Measurements from ENCODE around the gene LRRC26. TPM values are rescaled to one million over a fixed set of nuclear protein-coding genes. Genes with fewer than 3 reads are reported as not detected.

The LRRC26 gene
- total and polyA plus RNA-seq, 4 donors: 0.12 to 5.2 (median 0.57) TPM

DNA sequence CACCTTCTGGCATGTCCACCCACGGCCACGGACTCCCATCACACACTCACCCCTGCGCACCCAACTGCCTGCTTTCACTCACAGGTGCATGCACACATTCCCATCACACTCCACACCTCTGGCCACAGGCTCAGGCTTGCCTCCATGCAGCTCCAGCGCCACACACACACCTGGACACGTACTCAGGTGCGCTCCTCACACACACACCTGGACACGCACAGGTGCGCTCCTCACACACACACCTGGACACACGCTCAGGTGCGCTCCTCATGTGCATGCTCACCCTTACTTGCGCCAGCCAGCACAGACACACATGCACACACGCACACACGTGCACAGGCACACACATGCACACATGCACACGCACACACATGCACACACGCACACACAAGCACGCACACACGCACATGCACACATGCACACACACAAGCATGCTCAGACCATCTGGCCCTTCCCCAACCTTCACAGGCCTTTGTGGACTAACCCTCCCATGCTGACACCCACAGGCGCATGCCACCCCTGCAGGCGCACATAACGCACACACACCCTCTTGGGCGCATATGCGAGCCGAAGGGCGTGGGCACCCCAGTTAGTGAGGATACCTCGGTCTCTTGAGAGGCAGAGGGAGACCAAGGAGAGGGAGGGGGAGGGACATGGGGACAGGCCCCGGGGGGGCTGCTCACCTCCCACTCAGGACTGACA lies 22.6 kb downstream of the LRRC26 start:
- H3K4me3 ChIP-seq: no peak overlapping the region
- no peak for DNase-seq
- H3K27me3 ChIP-seq (ENCODE audit: control insufficient read depth in 3 of 3, insufficient read depth in 3 of 3, low read length in 2 of 3): peaks cover 0 to 16% (median 7%) of the 10 kb centered on the region in 3 donors

DNA sequence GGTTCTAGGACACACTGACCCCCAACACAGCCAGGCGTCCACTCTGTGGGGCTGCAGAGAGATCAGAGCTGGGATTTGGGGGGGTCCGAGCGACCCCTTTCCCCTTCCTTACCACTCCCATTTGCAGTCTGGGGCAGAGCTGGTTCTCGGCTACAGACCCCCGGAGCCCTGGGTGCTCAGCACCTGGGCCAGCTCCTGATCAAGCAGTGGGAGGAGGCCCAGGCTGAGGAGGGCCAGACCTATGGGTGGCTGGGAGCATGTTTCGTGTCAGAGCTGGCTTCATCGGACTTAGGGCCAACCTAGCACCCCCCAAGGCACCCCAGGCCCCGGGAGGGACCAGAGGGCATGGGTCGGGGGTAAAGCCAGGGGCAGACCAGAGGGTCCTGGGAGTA lies 23.3 kb downstream of the LRRC26 start:
- Histone ChIP-seq H3K9me3 (ENCODE audit: control insufficient read depth in 4 of 4, insufficient read depth in 3 of 4, low read length in 3 of 4) (peaks cover 0 to 3% (median 0%) of the 10 kb centered on the region in 4 donors), H3K27me3 (ENCODE audit: control insufficient read depth in 3 of 3, insufficient read depth in 3 of 3, low read length in 2 of 3) (peaks cover 0 to 21% (median 7%) of the 10 kb centered on the region in 3 donors), H3K27ac (ENCODE audit: low read depth in 1 of 2, low read length in 1 of 2) (no peak overlapping the region), H3K4me3 (no peak overlapping the region), H3K9ac (ENCODE audit: insufficient read depth in 1 of 2, low read length in 2 of 2) (no peak overlapping the region), H3K36me3 (ENCODE audit: control insufficient read depth in 4 of 4, insufficient read depth in 4 of 4, low read length in 4 of 4) (no peaks in the 10 kb centered on the region), H3K4me1 (ENCODE audit: control insufficient read depth in 5 of 5, insufficient read depth in 5 of 5, low read length in 5 of 5) (no peaks in the 10 kb centered on the region)
- TF ChIP-seq, protein P1, sequence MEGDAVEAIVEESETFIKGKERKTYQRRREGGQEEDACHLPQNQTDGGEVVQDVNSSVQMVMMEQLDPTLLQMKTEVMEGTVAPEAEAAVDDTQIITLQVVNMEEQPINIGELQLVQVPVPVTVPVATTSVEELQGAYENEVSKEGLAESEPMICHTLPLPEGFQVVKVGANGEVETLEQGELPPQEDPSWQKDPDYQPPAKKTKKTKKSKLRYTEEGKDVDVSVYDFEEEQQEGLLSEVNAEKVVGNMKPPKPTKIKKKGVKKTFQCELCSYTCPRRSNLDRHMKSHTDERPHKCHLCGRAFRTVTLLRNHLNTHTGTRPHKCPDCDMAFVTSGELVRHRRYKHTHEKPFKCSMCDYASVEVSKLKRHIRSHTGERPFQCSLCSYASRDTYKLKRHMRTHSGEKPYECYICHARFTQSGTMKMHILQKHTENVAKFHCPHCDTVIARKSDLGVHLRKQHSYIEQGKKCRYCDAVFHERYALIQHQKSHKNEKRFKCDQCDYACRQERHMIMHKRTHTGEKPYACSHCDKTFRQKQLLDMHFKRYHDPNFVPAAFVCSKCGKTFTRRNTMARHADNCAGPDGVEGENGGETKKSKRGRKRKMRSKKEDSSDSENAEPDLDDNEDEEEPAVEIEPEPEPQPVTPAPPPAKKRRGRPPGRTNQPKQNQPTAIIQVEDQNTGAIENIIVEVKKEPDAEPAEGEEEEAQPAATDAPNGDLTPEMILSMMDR (IDR thresholded peaks at IDR 0.05; ENCODE audit: control extremely low read depth, extremely low read depth): no peak
- ATAC-seq (ENCODE audit: insufficient read depth, low FRiP score) (no peak), DNase-seq (no peak)
- WGBS, 2 donors: 63 to 72% methylated on average over 8 to 9 of the region's 9 CpGs

More for the DNA sequence above, 22.6 kb downstream of the LRRC26 start:
- no peaks in the 10 kb centered on the region for H3K4me1 ChIP-seq (ENCODE audit: control insufficient read depth in 5 of 5, insufficient read depth in 5 of 5, low read length in 5 of 5)
- WGBS, 2 donors: 85 to 88% methylated on average over 25 to 26 of the region's 26 CpGs
- H3K36me3 ChIP-seq (ENCODE audit: control insufficient read depth in 4 of 4, insufficient read depth in 4 of 4, low read length in 4 of 4): no peaks in the 10 kb centered on the region
- H3K9ac ChIP-seq (ENCODE audit: insufficient read depth in 1 of 2, low read length in 2 of 2): no peak overlapping the region
- H3K27ac ChIP-seq (ENCODE audit: low read depth in 1 of 2, low read length in 1 of 2): no peak overlapping the region
- TF ChIP-seq, protein P1 (IDR thresholded peaks at IDR 0.05; ENCODE audit: control extremely low read depth, extremely low read depth): no peak
- no peak for ATAC-seq (ENCODE audit: insufficient read depth, low FRiP score)
- H3K9me3 ChIP-seq (ENCODE audit: control insufficient read depth in 4 of 4, insufficient read depth in 3 of 4, low read length in 3 of 4): peaks cover 0 to under 1% (median 0%) of the 10 kb centered on the region in 4 donors

DNA sequence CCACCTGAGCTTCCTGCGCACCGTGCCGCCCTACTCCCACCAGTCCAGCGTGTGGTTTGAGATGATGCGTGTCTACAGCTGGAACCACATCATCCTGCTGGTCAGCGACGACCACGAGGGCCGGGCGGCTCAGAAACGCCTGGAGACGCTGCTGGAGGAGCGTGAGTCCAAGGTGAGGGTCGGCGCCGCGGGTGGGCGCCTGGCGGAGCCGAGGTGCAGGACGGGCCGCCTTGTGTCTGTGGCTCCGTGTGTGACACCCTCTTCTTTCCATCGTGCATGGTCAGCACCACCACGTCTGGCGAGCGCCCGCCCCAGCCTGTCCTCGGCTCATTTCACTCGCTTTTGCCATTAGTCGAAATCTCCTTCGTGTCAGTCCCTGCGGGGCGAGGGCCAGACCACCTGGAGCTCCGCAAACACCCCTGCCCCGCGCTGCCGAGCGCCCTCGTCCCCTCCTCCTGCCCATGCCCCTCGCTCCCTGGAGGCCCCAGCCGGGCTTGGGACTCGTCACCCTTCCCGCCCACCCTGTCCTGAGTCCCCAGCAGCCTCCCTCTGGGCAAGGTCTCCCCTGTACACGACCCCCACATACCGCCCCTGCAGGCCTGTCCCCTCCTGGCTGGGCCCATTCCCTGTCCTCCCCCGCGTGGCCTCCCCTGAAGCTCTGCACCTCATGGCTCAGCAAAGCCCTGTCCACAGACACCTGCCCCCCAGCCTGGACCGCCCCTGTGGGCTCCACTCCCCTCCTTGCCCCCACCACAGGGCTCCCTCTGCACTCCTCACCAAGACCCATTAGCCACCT lies 23.9 kb downstream of the LRRC26 start:
- H3K4me3 ChIP-seq: no peak overlapping the region
- no peaks in the 10 kb centered on the region for H3K36me3 ChIP-seq (ENCODE audit: control insufficient read depth in 4 of 4, insufficient read depth in 4 of 4, low read length in 4 of 4)
- TF ChIP-seq, protein P1 (IDR thresholded peaks at IDR 0.05; ENCODE audit: control extremely low read depth, extremely low read depth): no peak
- H3K4me1 ChIP-seq (ENCODE audit: control insufficient read depth in 5 of 5, insufficient read depth in 5 of 5, low read length in 5 of 5): no peaks in the 10 kb centered on the region
- H3K27ac ChIP-seq (ENCODE audit: low read depth in 1 of 2, low read length in 1 of 2): no peak overlapping the region
- peaks cover 0 to 22% (median 7%) of the 10 kb centered on the region in 3 donors for H3K27me3 ChIP-seq (ENCODE audit: control insufficient read depth in 3 of 3, insufficient read depth in 3 of 3, low read length in 2 of 3)
- DNase-seq: no peak
- no peak for ATAC-seq (ENCODE audit: insufficient read depth, low FRiP score)
- 53 to 63% methylated on average over 47 to 48 of the region's 49 CpGs for WGBS, 2 donors
- peaks cover 0 to 3% (median 0%) of the 10 kb centered on the region in 4 donors for H3K9me3 ChIP-seq (ENCODE audit: control insufficient read depth in 4 of 4, insufficient read depth in 3 of 4, low read length in 3 of 4)
- no peak overlapping the region for H3K9ac ChIP-seq (ENCODE audit: insufficient read depth in 1 of 2, low read length in 2 of 2)

Measured in lung (tissue), 12 donors.